HG02943 (cell line): ENCODE measurements around the gene SRPX2.
A peak's percentile ranks its signal among the peaks of the same experiment; 100 is the strongest.

ENCODE experiments used
- ATAC-seq: cut with Tn5 transposase; IDR thresholded peaks from one replicate; pipeline ENCODE4 v1.9.1; 2021; ENCODE audit warnings: mild to moderate bottlenecking, low read depth, moderate library complexity; ENCODE audit not compliant: unreplicated experiment

The SRPX2 gene

DNA sequence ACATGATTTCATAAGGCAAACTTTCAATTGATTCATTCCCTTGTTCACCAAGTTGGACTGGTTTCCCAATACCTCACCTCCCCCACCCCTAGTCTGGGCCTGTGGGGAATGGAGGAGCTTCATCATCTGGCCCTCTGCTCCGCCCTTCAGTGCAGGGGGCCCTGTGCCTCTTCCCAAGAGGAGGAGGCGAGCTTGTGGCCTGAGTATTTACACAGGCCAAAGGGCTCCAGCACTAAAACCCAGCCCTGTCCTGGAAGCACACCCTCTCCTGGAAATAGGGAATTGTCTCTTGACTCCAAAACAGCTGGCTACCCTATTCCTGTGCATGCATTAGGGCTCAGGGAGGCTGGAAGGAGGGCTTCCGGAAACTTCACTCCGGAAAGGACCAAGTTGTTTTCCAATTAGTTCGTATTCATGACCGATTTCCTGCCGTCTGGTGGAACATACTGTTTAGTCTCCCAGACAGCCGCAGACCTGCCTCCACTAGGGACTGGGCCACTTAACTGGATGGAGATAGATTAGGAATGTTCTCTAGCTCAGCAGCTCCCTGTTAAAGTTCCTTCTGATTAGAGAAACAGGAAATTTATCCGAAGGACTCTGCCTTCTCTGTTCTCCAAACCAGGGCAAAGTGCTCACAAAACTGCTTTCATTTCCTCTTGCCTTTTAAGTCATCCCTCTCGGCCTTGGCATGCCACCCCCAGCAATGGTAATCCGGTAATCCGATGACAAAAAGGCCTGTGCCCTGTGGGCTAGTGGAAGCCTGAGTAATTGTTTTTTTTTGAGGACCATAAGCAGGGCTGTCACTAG is 5.8 kb downstream of the SRPX2 start:
- ATAC-seq, result no peak

DNA sequence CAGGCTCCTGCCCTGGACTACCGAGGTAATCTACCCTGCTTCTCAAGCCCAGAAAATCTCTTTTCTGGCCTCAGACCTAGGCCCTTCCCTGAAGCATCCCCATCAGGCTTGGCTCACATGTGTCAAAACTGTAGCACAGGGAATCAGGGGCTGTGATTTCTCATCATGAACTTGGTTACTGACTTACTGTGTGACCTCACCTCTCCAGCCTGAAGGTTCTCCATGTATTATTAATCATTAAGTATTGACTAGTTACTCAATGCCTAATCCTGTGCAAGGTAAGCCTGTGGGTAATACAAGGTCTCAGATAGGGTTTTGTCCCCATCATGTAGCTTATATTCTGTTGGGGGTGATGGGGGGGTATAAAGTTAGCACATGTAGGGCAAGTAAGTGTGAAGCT is 6.8 kb downstream of the SRPX2 start:
- ATAC-seq, result no peak

- no peak for ATAC-seq
Observed at GRCh38 chrX:100652266-100652665, 8.3 kb downstream of the SRPX2 start.

- no peak for ATAC-seq
Observed at GRCh38 chrX:100654261-100654660, 10.3 kb downstream of the SRPX2 start.

- ATAC-seq, result no peak
Observed at GRCh38 chrX:100658941-100659381, 15.0 kb downstream of the SRPX2 start.

DNA sequence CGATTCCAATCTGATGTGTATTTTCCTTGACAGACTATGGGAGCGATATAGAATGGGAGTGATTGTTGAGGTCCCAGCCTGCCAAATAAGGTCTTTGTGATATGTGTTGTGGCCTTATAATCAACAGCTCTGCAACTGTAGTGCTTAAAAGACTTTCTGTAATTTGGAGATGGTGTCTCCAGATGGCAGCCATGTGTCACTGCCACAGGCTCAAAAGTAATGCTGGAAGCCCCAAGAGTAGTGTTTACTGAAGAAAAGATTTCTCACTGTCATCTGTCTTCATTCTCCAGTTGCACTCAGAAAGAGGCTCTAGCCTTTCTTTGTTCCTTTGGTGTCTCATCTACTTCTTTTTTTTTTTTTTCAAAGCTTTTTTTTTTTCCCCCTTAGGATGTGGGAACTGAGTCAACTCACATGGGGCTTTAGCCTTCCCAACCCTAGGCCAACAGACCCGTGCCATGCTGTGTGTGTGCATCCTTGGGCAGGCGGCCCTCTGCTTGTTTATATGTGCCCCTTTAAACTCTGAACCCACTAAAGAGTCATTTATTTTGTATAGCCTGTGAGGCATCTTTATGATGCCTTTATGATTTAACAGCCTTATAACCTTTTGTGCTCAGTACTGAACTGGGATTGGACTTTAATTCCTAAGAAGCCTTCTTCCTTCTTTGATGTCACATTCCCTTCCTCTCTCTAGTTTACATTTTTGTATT is 15.6 kb downstream of the SRPX2 start:
- ATAC-seq, result no peak

- ATAC-seq, result no peak
Observed at GRCh38 chrX:100662170-100662569, 18.2 kb downstream of the SRPX2 start.

DNA sequence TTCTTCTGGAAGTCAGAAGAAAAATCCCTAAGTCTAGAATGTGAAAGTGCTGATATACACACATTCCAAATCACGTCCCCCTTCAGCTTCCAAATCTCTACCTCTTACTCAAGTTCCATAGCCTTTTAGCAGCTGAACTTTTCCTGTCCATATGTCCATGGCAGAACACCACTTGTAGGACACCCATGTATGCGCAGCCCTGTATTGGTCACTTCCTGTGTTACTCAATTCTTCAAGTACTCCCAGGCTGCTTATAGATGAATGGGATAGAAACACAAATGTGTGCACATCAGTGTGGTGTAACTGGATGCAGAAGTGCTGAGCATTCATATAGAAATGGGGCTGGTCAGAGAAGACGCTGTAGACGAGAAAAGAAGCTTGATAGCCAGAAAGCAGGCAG is 18.8 kb downstream of the SRPX2 start:
- ATAC-seq, result no peak

DNA sequence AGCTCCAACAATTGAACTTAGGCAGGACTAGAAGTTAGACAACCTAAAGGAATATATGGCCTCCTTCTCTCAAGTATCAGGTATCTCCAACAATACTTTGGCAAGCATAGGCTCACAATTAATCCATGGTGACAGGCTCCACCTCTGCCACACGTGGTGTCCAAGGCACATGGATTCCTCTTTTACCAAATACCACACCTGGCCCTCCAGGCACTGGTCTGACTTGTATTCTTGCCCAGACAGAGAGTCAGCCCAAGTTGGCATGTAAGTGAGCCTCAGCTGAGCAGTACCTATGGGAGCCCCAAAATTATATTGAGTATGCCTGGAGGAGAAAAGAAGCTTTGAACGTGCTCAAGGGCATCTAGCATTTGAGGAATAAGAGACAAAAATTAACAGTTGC is 19.6 kb downstream of the SRPX2 start:
- ATAC-seq, result no peak

DNA sequence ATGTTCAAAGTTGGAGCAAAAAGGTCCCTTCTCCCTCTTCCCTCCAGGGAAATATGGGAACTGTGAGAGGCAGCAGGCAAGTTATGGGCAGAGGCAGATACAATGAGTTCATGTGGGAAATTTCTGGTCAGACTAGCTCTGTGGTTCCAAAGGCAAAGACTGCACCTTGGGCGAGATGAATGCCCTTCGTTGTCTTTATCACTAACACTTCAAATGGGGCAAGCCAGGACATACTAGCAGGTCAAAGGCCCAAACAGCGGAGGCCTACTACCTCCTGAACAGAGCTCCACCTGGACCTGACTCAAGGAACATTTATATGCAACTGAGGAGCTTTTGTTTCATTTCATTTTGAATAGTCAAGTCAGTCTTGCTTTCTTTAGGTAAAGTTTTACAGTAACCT is 29.0 kb downstream of the SRPX2 start:
- ATAC-seq, result no peak

GRCh38 chrX:100673397-100673953 is 29.5 kb downstream of the SRPX2 start:
- ATAC-seq, result no peak

DNA sequence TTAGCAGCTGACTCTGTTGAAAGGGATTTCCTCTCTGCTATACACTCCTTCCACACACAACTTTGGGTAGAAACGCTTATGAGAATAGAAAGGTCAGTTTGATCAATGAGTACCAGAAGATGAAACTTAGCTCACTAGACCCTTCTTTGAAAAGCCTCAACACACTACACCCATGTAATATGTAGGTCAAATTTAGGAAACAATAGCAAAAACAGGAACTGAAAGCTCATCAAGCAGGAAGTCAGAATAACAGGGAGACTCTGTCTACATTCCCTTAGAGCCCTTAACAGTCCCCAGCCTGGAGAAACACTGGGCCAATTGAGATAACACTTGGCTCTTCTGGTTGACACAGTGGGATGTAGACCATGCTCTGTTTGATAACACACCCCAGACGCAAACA is 30.7 kb downstream of the SRPX2 start:
- ATAC-seq, result no peak

- ATAC-seq, result no peak
Observed at GRCh38 chrX:100677611-100678181, 33.7 kb downstream of the SRPX2 start.

DNA sequence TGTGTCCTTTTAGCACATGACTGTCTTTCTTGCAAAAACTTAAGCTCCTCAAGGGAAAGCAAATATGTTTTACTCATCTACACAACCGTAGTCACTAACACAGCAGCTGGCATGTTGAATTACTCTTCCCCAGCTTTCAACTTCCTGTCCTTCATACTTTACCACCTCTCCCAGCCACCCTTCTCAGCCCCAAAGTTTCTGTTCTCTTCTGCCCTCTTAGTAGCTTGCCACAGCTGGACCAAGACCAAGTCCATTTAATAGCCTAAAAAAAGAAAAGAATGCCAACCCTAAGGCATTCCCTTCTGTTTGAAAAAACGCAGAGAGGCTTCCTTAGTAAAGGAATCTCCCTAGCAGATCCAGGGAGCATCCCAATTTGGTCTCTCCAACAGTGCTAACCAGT is 36.8 kb downstream of the SRPX2 start:
- no peak for ATAC-seq

GRCh38 chrX:100681599-100681998 is 37.6 kb downstream of the SRPX2 start:
- no peak for ATAC-seq

GRCh38 chrX:100682939-100683338 is 38.9 kb downstream of the SRPX2 start:
- no peak for ATAC-seq

DNA sequence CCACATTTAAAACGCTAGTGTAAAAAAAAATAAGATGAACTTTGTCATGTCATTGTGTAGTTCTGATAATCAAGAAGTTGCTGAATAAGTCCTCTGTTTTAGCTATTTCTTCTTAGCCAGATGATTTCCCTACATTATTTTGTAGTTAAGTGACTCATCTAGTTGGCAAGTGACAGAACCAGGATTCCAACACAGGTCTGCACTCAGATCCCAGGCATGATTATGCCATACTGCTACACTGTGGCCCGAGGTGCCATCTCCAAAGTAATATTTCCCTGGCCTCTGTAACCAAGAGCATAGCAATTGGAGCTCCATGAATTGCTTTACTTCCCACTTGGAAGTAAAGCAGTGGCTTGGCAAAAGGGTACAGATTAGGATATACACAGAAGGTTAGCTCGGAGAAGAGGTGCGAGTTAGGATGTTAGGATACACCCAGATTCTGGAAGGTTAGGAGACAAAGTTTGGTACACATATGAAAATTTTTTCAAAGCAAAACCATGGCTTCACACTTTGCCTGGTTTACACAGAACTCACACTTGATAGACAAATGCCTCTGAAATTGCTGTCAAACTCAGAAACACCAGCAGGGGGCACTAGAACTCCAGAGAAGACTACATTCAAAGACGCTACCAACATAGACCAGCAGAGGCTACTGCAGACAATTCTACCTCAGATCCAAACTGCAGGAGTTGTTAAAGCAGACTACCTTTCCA is 41.4 kb downstream of the SRPX2 start:
- ATAC-seq, result peak; percentile 72

DNA sequence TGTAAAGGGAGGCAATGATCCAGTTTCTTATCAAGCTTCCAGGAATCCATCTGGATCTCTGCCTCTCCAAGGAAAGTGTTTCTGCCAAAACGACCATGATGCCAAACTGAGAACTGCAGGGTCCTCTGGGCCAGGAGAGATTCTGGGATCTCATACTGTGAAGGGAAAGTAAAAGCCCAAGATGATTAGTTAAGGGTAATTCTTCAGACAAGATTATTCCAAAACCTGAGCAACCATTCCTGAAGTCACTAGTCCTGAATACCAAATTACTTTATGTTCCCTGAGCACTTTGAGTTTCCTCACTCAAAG is 42.0 kb downstream of the SRPX2 start:
- ATAC-seq, result no peak

DNA sequence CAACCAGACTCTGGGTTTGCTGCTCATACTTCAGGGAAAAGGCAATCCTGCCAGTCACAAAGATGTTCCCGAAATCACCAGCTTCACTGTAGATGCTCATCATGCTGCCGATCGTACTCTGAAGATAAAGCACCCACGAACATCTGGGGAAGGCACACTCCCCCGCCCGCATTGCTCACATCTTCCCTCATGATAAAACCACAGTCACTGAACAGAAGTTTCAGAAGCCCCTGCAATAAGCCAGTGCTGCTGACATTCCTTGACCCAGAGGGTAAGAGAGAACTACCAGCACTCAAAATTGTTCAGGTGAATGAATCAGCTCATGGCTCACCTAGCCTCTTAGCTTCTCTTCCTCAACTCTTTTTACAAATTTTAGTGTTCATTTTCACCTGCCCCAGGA is 43.1 kb downstream of the SRPX2 start:
- no peak for ATAC-seq

DNA sequence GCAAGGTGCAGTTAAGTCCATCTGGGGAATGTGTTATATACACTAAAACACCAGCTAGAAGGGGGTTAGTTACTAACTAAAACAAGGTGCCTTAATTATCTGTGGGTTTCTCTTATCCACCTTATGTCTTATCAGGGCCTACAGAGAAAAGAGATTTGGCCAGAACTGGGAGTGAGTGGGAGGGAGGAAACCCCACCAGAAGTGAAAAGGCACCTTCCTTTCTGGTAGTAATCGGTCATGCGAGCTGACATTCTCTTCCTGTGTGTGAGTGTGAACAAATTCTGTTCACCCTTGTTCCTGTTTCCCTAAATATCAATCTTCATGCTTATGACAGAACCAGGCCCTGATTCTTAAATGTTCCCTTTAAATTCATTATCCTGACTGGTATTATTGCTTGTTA is 43.5 kb downstream of the SRPX2 start:
- no peak for ATAC-seq

GRCh38 chrX:100695302-100695701 is 51.3 kb downstream of the SRPX2 start:
- ATAC-seq, result no peak
